Activated naive CD4-positive, alpha-beta T cell treated with anti-CD3 and anti-CD28 coated beads, Interleukin-2, amount 50 U/mL, for 24 hours (primary cell): ENCODE results near the gene DENR.
"Not testable (repeated sequence)": the region's sequence is repeated elsewhere in the genome, so short reads cannot be mapped to it uniquely, and the experiment has no call there.

Experiments
- H3K27ac Mint-ChIP-seq: one replicate; pipeline ENCODE4 v1.8.0; 2021; ENCODE audit warnings: mild to moderate bottlenecking, mixed read lengths
- H3K27me3 Mint-ChIP-seq: one replicate; pipeline ENCODE4 v1.8.0; 2021; ENCODE audit warnings: mixed read lengths
- H3K36me3 Mint-ChIP-seq: one replicate; pipeline ENCODE4 v1.8.0; 2021; ENCODE audit warnings: mixed read lengths
- H3K4me1 Mint-ChIP-seq: one replicate; pipeline ENCODE4 v1.8.0; 2021; ENCODE audit warnings: mixed read lengths
- H3K4me3 Mint-ChIP-seq: one replicate; pipeline ENCODE4 v1.8.0; 2021; ENCODE audit warnings: mild to moderate bottlenecking, mixed read lengths
- H3K9me3 Mint-ChIP-seq: one replicate; pipeline ENCODE4 v1.8.0; 2021; ENCODE audit warnings: mixed read lengths

DENR gene, protein sequence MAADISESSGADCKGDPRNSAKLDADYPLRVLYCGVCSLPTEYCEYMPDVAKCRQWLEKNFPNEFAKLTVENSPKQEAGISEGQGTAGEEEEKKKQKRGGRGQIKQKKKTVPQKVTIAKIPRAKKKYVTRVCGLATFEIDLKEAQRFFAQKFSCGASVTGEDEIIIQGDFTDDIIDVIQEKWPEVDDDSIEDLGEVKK

DNA sequence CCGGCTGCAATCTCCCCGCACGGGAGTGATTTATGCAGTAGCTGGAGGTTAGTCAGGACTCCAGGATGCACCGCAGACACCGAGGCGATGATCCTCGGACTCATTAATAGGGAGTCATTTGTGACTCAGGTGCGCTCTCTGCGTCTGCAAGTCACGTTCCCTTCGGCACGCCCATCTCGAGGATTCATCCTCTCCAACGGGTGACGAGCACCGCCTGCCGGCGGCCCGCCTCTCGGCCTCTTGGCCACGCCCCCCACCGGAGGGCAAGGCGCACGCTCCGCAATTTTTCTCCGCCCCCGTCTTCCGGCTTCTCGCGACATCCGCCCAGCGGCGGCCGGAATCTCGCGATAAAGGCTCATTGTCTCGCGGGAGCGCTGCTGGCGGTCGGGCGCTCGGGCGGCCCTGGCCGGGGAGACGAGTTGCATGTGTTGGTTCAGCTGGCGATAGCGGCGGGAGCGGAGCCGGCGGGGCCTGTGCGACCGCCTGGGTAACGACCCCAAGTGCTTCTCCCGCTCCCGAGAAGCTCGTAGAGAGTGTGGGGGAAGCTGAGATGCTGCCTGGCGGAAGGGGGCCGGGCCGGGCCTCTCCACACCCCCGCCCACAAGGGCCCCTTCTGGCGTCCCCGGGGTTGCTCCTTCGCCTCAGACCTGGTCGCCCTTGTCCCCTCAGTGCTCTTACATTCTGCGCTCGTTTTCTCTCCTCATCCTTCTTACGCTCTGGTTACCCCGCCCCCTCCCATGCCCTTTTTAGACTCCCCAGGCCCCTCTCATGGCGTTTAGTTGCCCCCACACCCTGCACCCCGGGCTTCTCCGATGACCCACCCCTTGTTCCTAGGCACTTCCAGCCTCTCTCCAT lies at the start of gene DENR:
DENR (plus strand) TSS at position 361 of the 855 bp plus-strand sequence. CDS start 878 bp downstream, outside the sequence.
- Mint-ChIP-seq H3K4me1 (peaks cover 54% of the 10 kb centered on the region), H3K27ac (peak within 1 kb of the TSS; percentile 96), H3K9me3 (no peaks in the 10 kb centered on the region), H3K36me3 (peaks cover 22% of the 10 kb centered on the region), H3K27me3 (no peaks in the 10 kb centered on the region), H3K4me3 (peak within 1 kb of the TSS; percentile 90)

DNA sequence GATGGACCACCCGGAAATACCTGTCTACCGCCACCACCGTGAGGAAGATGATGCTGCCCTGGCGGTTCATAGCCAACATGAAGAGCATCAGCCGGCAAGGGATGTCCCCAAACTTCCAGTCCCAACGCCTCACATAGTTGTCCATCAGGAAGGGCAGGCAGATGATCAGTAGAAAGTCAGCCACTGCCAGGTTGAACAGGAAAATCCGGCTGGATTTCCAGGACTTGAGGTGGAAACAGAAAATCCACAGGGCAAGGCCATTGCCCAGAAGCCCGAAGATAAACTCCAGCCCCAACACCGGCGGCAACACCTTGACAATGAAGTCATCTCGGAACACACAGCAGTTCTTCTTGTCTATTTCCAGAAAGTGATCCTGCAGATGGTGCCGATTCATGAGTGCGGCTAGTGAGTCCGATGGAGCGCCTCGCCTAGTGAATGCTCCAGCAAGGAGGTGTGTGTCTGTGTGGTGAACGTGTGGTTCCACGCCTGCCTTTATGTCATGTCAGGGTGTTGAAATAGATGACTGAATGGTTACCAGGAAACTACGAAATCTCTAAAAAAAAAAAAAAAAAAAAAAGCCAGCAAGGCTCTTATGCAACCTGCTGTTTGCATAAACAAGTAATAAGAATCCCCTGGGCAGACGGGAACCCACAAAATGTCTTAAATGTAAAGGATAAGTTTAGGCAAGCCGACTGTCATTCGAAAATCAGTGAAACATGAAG lies 49.6 kb upstream of the DENR start, which contains the start of gene HCAR2:
HCAR2 (minus strand) TSS at position 468 of the 722 bp plus-strand sequence; CDS start at position 394, 74 bp downstream.
- H3K27ac Mint-ChIP-seq, H3K4me1 Mint-ChIP-seq, H3K9me3 Mint-ChIP-seq, H3K36me3 Mint-ChIP-seq, H3K27me3 Mint-ChIP-seq, H3K4me3 Mint-ChIP-seq: not testable (repeated sequence)

DNA sequence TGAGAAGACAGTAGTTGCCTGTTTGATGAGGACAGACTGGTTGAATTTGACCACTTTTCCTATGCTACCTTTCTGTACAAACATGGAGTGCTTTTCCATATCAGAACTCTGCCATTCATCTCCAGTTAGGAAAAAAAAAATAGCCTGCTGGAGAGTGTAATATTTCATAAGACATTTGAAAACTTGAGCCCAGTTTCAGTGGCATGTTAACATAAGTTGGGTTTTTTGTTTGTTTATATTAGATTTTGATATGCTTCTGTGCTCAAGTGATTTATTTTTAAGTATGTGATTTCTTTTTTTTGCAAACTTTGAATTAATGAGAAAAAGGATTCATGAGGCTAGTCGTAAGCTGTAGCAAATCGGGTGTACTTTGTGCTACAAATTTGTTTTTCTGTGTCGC lies 48.8 kb upstream of the DENR start:
- not testable (repeated sequence) for H3K4me3 Mint-ChIP-seq, H3K27me3 Mint-ChIP-seq, H3K4me1 Mint-ChIP-seq, H3K27ac Mint-ChIP-seq, H3K9me3 Mint-ChIP-seq, H3K36me3 Mint-ChIP-seq

DNA sequence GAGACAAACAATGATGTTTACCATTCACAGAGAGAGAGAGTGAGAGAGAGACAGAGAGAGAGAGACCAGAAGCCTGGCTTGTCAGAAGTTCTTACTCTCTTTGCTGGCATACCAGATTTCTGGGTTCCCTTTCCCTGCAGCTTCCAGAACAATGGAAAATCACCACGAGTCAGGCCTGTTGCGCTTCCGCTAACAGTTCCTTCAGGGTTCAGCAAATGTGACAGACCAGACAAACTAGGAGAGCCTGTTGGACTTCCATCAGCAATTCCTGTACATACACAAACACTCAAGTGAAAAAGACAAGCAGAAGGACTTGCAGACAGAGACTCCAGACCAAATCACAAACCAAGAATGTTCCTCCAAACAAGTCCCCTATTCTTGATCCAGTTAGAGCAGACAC lies 43.3 kb upstream of the DENR start:
- not testable (repeated sequence) for H3K27me3 Mint-ChIP-seq, H3K27ac Mint-ChIP-seq, H3K4me3 Mint-ChIP-seq, H3K4me1 Mint-ChIP-seq, H3K36me3 Mint-ChIP-seq, H3K9me3 Mint-ChIP-seq

DNA sequence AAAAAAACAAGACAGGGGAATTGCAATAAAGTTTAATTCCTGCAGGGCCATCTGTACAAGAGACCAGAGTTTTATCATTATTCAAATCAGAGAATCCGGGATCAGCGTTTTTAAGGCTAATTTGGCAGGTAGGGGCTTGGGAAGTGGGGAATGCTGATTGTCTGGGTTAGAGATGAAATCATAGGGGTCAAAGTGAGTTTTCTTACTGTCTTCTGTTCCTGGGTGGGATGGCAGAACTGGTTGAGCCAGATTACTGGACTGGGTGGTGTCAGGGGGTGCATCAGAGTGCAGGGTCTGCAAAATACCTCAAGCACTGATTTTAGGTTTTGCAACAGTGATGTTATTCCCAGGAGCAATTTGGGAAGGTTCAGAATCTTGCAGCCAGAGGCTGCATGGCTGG lies 42.3 kb upstream of the DENR start:
- H3K27ac Mint-ChIP-seq, H3K4me3 Mint-ChIP-seq, H3K9me3 Mint-ChIP-seq, H3K27me3 Mint-ChIP-seq, H3K36me3 Mint-ChIP-seq, H3K4me1 Mint-ChIP-seq: not testable (repeated sequence)

DNA sequence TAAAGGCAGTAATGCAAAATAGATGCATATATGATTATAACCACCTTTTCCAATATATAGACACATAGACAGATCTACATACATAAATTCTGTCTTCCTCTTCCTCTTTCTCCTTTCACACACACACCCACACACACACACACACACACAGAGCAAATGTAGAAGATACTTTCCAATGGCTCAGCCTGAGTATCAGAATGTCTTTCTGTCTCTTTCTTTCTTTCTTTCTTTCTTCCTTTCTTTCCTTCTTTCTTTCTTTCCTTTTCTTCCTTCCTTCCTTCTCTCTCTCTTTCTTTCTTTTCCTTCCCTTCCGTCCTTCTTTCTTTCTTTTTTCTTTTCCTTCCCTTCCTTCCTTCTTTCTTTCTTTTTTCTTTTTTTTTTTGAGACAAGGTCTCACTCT lies 41.4 kb upstream of the DENR start:
- H3K4me1 Mint-ChIP-seq, H3K27ac Mint-ChIP-seq, H3K27me3 Mint-ChIP-seq, H3K4me3 Mint-ChIP-seq, H3K36me3 Mint-ChIP-seq, H3K9me3 Mint-ChIP-seq: not testable (repeated sequence)

DNA sequence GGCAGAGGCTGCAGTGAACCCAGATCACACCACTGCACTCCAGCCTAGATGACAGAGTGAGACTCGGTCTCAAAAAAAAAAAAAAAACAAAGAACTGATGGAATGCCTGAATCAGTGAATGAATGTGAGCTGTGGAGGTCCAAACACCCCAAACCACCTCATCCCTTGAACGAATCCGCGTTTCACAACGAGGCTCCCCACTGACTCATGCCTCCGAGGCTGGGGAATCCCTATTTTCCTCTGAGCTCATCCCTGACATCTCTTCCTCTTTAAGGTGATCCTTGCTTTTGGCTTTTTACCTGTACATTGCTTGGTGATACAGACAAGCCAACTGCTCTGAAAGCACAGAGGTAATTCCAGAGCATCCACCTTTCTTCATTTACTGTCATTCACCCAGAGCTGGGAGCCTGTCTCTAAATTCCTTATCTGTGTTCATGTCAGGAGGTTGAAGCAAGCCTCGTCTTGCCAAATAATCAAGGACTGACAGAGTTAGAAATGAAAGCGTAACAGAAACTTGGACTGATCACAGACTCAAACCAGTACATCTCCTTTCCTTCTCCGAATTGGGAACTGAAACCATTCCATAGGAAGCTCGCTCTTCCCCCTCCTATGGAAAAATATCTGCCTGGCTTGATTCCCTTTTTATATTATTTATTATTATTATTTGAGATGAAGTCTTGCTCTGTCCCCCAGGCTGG lies 39.0 kb upstream of the DENR start:
- not testable (repeated sequence) for H3K9me3 Mint-ChIP-seq, H3K36me3 Mint-ChIP-seq, H3K4me3 Mint-ChIP-seq, H3K4me1 Mint-ChIP-seq, H3K27me3 Mint-ChIP-seq, H3K27ac Mint-ChIP-seq

DNA sequence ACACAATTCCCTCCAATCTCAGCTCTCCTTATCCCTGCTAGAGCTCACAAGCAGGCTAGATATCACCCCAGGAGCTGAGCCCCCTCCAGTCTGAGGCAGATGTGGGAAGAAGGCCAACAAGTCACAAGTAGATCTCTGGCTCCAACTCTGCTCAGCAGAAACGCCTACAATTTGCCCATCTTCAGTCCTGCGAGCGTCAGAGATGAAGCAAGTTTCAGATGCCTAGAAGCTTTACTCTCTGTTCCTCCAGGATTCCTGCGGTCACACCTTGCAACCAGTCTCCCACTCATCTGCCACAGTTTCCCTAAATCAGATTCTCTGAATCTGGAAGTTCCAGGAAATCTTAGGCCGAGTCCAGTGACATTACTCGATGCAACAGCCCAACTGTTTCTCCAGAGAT lies 37.4 kb upstream of the DENR start:
- H3K27ac Mint-ChIP-seq, H3K4me3 Mint-ChIP-seq, H3K4me1 Mint-ChIP-seq, H3K36me3 Mint-ChIP-seq, H3K9me3 Mint-ChIP-seq, H3K27me3 Mint-ChIP-seq: not testable (repeated sequence)

DNA sequence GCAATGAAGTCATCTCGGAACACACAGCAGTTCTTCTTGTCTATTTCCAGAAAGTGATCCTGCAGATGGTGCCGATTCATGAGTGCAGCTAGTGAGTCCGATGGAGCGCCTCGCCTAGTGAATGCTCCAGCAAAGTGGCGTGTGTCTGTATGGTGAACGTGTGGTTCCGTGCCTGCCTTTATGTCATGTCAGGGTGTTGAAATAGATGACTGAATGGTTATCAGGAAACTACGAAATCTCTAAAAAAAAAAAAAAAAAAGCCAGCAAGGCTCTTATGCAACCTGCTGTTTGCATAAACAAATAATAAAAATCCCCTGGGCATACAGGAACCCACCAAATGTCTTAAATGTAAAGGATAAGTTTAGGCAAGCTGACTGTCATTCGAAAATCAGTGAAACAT lies 36.0 kb upstream of the DENR start, which contains the start of gene HCAR3:
HCAR3 (minus strand) TSS at position 154 of the 400 bp plus-strand sequence; CDS start at position 80, 74 bp downstream.
- H3K27ac Mint-ChIP-seq, H3K27me3 Mint-ChIP-seq, H3K4me3 Mint-ChIP-seq, H3K36me3 Mint-ChIP-seq, H3K9me3 Mint-ChIP-seq: not testable (repeated sequence)
- H3K4me1 Mint-ChIP-seq = peaks cover 11% of the 10 kb centered on the region

DNA sequence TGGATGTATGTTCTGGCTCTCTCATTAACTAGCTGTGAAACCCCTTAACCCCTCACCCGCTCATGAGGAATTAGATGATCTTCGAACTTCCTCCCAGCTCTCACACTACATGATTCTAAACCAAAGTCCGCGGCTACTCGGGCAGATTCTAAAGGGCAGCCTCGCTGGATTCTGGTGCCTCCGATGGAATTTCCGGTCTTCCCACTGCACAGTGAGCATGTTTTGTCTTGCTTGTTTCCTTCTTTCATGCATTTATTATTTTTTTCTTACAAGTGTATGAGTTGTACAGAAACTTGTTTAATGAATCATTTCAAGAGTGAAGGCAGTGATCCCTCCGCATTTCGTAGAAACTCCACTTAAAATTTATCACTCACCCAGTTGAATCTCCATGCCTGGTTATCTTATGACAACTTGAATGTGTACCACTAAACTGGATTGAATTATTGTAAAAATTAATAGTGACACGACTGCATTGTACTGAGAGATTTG lies 31.5 kb upstream of the DENR start:
- H3K27ac Mint-ChIP-seq = peak overlapping the region; percentile 70
- H3K4me3 Mint-ChIP-seq = peak overlapping the region; percentile 43
- peaks cover 29% of the 10 kb centered on the region for H3K4me1 Mint-ChIP-seq
- H3K36me3 Mint-ChIP-seq = no peaks in the 10 kb centered on the region
- no peaks in the 10 kb centered on the region for H3K9me3 Mint-ChIP-seq
- H3K27me3 Mint-ChIP-seq = no peaks in the 10 kb centered on the region

DNA sequence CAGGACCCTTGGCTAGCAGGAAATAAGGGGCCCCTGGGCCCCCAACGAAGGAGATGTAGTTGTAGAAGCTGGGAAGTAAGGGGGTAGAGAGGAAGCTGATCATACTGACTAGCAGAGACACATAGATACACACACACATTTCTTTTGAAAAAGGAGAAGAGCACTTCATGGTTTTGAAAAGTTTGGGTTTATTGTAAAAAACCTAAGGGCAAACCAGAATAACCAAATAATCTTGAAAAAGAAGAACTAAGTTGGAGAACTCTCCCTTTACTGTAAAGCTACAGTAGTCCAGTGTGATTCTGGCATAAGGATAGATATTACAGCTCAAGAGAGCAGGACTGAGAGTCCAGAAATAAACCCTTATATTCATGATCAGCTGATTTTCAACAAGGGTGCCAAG lies 30.2 kb upstream of the DENR start:
- Mint-ChIP-seq H3K27ac (no peak overlapping the region), H3K27me3 (no peaks in the 10 kb centered on the region), H3K4me1 (peaks cover 33% of the 10 kb centered on the region), H3K36me3 (no peaks in the 10 kb centered on the region), H3K9me3 (no peaks in the 10 kb centered on the region), H3K4me3 (no peak overlapping the region)

DNA sequence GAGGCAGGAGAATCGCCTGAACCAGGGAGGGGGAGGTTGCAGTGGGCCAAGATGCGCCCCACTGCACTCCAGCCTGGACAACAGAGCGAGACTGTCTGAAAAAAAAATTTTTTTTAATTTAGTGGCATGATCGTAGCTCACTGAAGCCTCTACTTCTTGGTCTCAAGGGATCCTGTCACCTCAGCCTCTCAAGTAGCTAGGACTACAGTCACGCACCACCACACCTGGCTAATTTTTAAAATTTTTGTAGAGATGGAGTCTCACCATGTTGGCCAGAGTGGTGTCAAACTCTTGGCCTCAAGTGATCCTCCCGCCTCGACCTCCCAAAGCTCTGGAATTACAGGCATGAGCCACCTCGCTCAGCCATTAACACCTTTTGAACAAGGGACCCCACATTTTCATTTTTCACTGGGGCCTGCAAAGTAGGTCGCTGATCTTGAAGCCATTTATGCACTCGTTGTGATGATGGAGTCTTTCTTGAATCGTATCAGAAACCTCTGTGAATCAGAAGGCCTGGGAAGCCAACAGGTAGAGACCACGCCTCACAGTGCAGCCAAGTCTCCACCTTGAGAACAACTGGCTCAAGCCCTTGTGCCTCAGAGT lies 27.9 kb upstream of the DENR start:
- Mint-ChIP-seq H3K4me3 (no peak overlapping the region), H3K27me3 (no peaks in the 10 kb centered on the region), H3K4me1 (peaks cover 49% of the 10 kb centered on the region), H3K9me3 (no peaks in the 10 kb centered on the region), H3K36me3 (no peaks in the 10 kb centered on the region), H3K27ac (no peak overlapping the region)

DNA sequence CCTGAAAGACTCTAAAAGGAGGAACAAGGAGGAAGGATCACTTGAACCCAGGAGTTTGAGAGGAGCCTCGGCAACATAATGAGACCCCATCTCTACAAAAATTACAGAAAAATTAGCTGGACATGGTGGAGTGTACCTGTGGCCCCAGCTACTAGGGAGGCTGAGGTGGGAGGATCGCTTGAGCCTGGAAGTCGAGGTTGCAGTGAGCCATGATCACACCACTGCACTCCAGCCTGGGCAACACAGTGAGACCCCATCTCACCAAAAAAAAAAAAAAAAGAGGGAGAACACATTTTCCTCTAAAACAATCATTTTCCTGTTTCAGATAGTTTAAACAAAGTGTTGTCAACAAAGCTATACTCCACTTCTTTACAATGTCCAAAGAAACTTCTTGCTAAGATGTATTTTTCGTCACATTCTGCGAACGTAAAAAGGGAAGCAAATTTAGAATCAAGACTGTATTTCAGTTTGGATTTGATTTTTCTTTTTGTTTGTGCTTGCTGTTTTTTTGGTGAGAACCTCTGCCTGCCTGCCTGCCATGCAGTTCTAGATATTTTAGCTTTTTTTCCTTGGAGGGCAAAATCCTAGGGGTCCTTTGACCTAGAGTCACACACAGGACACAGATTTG lies 27.1 kb upstream of the DENR start:
- peak overlapping the region; percentile 75 for H3K4me3 Mint-ChIP-seq
- H3K27ac Mint-ChIP-seq = peak overlapping the region; percentile 88
- no peaks in the 10 kb centered on the region for H3K27me3 Mint-ChIP-seq
- H3K4me1 Mint-ChIP-seq = peaks cover 52% of the 10 kb centered on the region
- no peaks in the 10 kb centered on the region for H3K36me3 Mint-ChIP-seq
- H3K9me3 Mint-ChIP-seq = no peaks in the 10 kb centered on the region

DNA sequence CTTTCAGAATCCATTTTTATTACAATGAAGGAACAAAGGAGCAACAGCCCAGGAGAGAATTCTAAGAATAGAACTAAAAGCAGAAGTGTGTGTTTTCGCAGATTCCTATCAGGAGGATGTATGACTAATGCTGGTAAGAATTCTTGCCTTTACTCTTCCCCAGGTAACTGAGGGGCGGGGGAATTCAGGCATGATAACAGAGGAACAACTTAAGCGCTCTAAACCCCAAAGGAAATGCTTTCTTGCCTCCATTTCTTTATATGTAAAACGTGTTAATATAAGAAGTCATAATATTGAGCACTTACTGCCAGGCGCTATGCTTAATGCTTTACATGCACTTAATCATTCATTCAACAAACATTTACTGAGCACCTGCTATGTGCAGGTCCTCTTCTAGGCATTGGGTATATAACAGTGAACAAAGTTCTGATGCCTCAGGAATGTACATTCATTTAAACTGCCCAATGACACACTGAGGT lies 26.5 kb upstream of the DENR start:
- Mint-ChIP-seq H3K36me3 (no peaks in the 10 kb centered on the region), H3K27ac (peak overlapping the region; percentile 88), H3K27me3 (no peaks in the 10 kb centered on the region), H3K9me3 (no peaks in the 10 kb centered on the region), H3K4me3 (peak overlapping the region; percentile 75), H3K4me1 (peaks cover 53% of the 10 kb centered on the region)
